Stomach (tissue), 9 donors: Measurements from ENCODE around the gene MTRF1. TPM values are rescaled to one million over a fixed set of nuclear protein-coding genes. Genes with fewer than 3 reads are reported as not detected.
A peak's percentile ranks its signal among the peaks of the same experiment; 100 is the strongest.

Experiments
- DNase-seq, 2 donors: peaks; one replicate each; pipeline versions ENCODE4 v3.0.0 to v3.0.0-alpha.2; 2013 to 2019
- H3K27ac ChIP-seq, 5 donors: fragments of 200-600 bp in 4 of 5; sonication (generic) in 4 of 5; one replicate each; pipeline ENCODE4 v1.5.1; 2013 to 2019; ENCODE audit warnings: mild to moderate bottlenecking in 1 of 5, moderate library complexity in 1 of 5
- H3K27me3 ChIP-seq, 3 donors: fragments of 200-600 bp; sonication (generic); one replicate each; pipeline ENCODE4 v1.5.1; 2017 to 2019; ENCODE audit warnings: mixed run types in 1 of 3
- H3K36me3 ChIP-seq, 4 donors: fragments of 200-600 bp; sonication (generic); 1 replicate in 3 of 4; 2 replicates in 1 of 4; pipeline ENCODE4 v1.5.1; 2016 to 2019
- H3K4me1 ChIP-seq, 4 donors: fragments of 200-600 bp; sonication (generic); one replicate each; pipeline ENCODE4 v1.5.1; 2016 to 2019
- H3K4me3 ChIP-seq, 4 donors: fragments of 200-600 bp; sonication (generic) in 3 of 4; one replicate each; pipeline ENCODE4 v1.5.1; 2016 to 2019; ENCODE audit warnings: mild to moderate bottlenecking in 1 of 4
- H3K9me3 ChIP-seq, 4 donors: fragments of 200-600 bp; sonication (generic); one replicate each; pipeline ENCODE4 v1.5.1; 2016 to 2019
- EP300 ChIP-seq: sonication (generic); formaldehyde crosslinking; IDR thresholded peaks from one replicate; pipeline ENCODE4 v1.6.1; 2017; ENCODE audit warnings: antibody characterized with exemption
- POLR2A ChIP-seq, 4 donors: fragments of 450-650 bp; IDR thresholded peaks; one replicate each; pipeline ENCODE4 v1.6.1; 2016; ENCODE audit warnings: antibody characterized with exemption in 4 of 4, control low read depth in 2 of 4, mild to moderate bottlenecking in 1 of 4, moderate library complexity in 1 of 4
- POLR2AphosphoS5 ChIP-seq, 3 donors: sonication (generic); formaldehyde crosslinking; IDR thresholded peaks; one replicate each; pipeline ENCODE4 v1.6.1; 2016; ENCODE audit warnings: antibody characterized with exemption in 3 of 3
- WGBS, 5 donors: extraction: QIAGEN DNeasy Blood & Tissue Kit in 3 of 5; methylation state at CpG; one replicate each; pipeline versions ENCODE4 v1.1.5 to v1.1.7; 2013 to 2018; 5-methylcytosine and 5-hydroxymethylcytosine counted together
- intact Hi-C: fragments of 100-400 bp; cut with DNase I; formaldehyde crosslinking; loops from one replicate; pipeline ENCODE4 v1.15.1; 2023; ENCODE audit warnings: low total_unique reads
- polyA plus RNA-seq, 3 donors: library from polyadenylated mRNA; stranded (reverse); fragments of 200-250 nt; gene quantifications; one replicate each; pipeline ENCODE4 v1.2.3, GENCODE V29; 2013
- total RNA-seq, 5 donors: library from RNA; depleted of rRNA; stranded (reverse); fragments of >200 nt; gene quantifications; one replicate each; pipeline versions ENCODE4 v1.1.0 to v1.2.3, GENCODE V29; 2014 to 2016
- TF ChIP-seq, protein P1 (sequence below), 7 experiments: fragments of 450-650 bp in 4 of 7; fragments of 200-600 bp in 3 of 7; sonication (generic) in 3 of 7; IDR thresholded peaks; one replicate each; pipeline ENCODE4 v1.5.1; 2016 to 2019; ENCODE audit warnings: antibody characterized with exemption in 7 of 7, control low read depth in 2 of 7, mild to moderate bottlenecking in 1 of 7
- donor health status: healthy with polysubstance abuse.
- donor health status: Bipolar disorder and iron deficiency.
- donor health status: healthy.

Gene MTRF1
- total and polyA plus RNA-seq, 8 donors, result 6.4 to 29.9 (median 10.1) TPM

- TF ChIP-seq EP300 (no peak), POLR2AphosphoS5 (IDR thresholded peaks at IDR 0.05) (no peak), POLR2A (IDR thresholded peaks at IDR 0.05) (no peak)
- TF ChIP-seq, protein P1, sequence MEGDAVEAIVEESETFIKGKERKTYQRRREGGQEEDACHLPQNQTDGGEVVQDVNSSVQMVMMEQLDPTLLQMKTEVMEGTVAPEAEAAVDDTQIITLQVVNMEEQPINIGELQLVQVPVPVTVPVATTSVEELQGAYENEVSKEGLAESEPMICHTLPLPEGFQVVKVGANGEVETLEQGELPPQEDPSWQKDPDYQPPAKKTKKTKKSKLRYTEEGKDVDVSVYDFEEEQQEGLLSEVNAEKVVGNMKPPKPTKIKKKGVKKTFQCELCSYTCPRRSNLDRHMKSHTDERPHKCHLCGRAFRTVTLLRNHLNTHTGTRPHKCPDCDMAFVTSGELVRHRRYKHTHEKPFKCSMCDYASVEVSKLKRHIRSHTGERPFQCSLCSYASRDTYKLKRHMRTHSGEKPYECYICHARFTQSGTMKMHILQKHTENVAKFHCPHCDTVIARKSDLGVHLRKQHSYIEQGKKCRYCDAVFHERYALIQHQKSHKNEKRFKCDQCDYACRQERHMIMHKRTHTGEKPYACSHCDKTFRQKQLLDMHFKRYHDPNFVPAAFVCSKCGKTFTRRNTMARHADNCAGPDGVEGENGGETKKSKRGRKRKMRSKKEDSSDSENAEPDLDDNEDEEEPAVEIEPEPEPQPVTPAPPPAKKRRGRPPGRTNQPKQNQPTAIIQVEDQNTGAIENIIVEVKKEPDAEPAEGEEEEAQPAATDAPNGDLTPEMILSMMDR (IDR thresholded peaks at IDR 0.05), result no peak
- H3K36me3 ChIP-seq, result no peaks in the 10 kb centered on the region
- no peak overlapping the region for H3K4me3 ChIP-seq
- peaks cover 0 to 19% (median 0%) of the 10 kb centered on the region in 4 donors for H3K9me3 ChIP-seq
- peaks cover 0 to 15% (median 9%) of the 10 kb centered on the region in 4 donors for H3K4me1 ChIP-seq
- H3K27me3 ChIP-seq, result no peaks in the 10 kb centered on the region
- no peak overlapping the region for H3K27ac ChIP-seq
- intact Hi-C loops, result no loop called here
- DNase-seq, result no peak
Measured at GRCh38 chr13:41267106-41267505, 3.7 kb upstream of the MTRF1 start.

- H3K27ac ChIP-seq, result no peak overlapping the region
- no peaks in the 10 kb centered on the region for H3K9me3 ChIP-seq
- no peak overlapping the region for H3K4me3 ChIP-seq
- no peak for DNase-seq
- intact Hi-C loops, result no loop called here
- WGBS, 5 donors, result 46 to 75% (median 54%) methylated on average over 6 of the region's 6 CpGs
- no peaks in the 10 kb centered on the region for H3K27me3 ChIP-seq
- TF ChIP-seq EP300 (no peak), POLR2AphosphoS5 (IDR thresholded peaks at IDR 0.05) (no peak), POLR2A (IDR thresholded peaks at IDR 0.05) (no peak)
- TF ChIP-seq, protein P1 (IDR thresholded peaks at IDR 0.05), result no peak
- H3K36me3 ChIP-seq, result peaks cover 0 to 46% (median 38%) of the 10 kb centered on the region in 4 donors
- H3K4me1 ChIP-seq, result peaks cover 0 to 16% (median 11%) of the 10 kb centered on the region in 4 donors
Measured at GRCh38 chr13:41259875-41260501, 3.4 kb downstream of the MTRF1 start.

- no peak overlapping the region for H3K27ac ChIP-seq
- peaks cover 0 to 71% (median 57%) of the 10 kb centered on the region in 4 donors for H3K36me3 ChIP-seq
- H3K4me1 ChIP-seq, result peaks cover 0 to 11% (median 3%) of the 10 kb centered on the region in 4 donors
- no peaks in the 10 kb centered on the region for H3K9me3 ChIP-seq
- no peak for DNase-seq
- H3K27me3 ChIP-seq, result no peaks in the 10 kb centered on the region
- no peak overlapping the region for H3K4me3 ChIP-seq
- TF ChIP-seq POLR2AphosphoS5 (IDR thresholded peaks at IDR 0.05) (no peak), POLR2A (IDR thresholded peaks at IDR 0.05) (no peak), EP300 (no peak)
- TF ChIP-seq, protein P1 (IDR thresholded peaks at IDR 0.05), result no peak
- intact Hi-C loops, result no loop called here
Measured at GRCh38 chr13:41257535-41257934, 5.8 kb downstream of the MTRF1 start.

DNA sequence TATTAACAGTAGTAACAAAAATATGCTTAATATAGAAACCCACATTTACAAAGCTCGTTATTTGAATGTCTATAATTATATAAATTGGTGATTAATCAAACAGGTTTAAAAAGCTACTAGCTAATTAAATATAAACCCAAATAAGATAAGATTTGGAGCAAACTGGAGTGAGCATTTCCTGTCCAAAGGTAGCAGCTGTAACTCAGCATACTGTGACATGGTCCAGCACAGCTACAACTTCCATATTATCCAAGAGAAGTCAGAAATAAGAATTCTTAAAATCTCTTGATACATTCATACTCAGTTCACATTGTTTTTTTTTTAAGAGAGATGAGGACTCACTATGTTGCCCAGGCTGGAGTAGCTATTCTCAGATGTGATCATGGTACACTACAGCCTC, 8.5 kb downstream of the MTRF1 start:
- intact Hi-C loops, result no loop called here
- WGBS, 5 donors, result 31 to 61% (median 55%) methylated on average over 1 of the region's 1 CpG

More for the DNA sequence above, 8.5 kb downstream of the MTRF1 start:
- Histone ChIP-seq H3K27ac (peak overlapping the region in 3 of 5 donors; percentile 5 to 61 (median 21)), H3K27me3 (no peaks in the 10 kb centered on the region), H3K4me1 (peaks cover 0 to 8% (median 0%) of the 10 kb centered on the region in 4 donors), H3K4me3 (no peak overlapping the region), H3K9me3 (no peaks in the 10 kb centered on the region), H3K36me3 (peaks cover 0 to 85% (median 70%) of the 10 kb centered on the region in 4 donors)
- DNase-seq, result no peak
- TF ChIP-seq, protein P1 (IDR thresholded peaks at IDR 0.05), result no peak
- TF ChIP-seq EP300 (no peak), POLR2AphosphoS5 (IDR thresholded peaks at IDR 0.05) (no peak), POLR2A (IDR thresholded peaks at IDR 0.05) (no peak)
